Keratinocyte (primary cell): Measurements from ENCODE around the gene RASSF7. TPM values are rescaled to one million over a fixed set of nuclear protein-coding genes. Genes with fewer than 3 reads are reported as not detected.

Experiments used
- DNase-seq: peaks from one replicate; pipeline ENCODE4 v3.0.0-alpha.2; 2011; ENCODE audit warnings: low read depth, missing footprints, low spot score
- FAIRE-seq: peaks from 2 replicates; lab custom pipeline; 2011; peaks lifted over from hg19 to GRCh38; lab: Jason Lieb, UNC
- H2AFZ ChIP-seq: 2 replicates; pipeline ENCODE4 v1.6.0; 2012; ENCODE audit warnings: low read length, control low read depth, inconsistent platforms; ENCODE audit not compliant: control insufficient read depth
- H3K27ac ChIP-seq: 2 replicates; pipeline ENCODE4 v1.5.1; 2011; ENCODE audit warnings: low read length; ENCODE audit not compliant: control insufficient read depth, insufficient read depth
- H3K27me3 ChIP-seq: 3 replicates; pipeline ENCODE4 v1.6.0; 2011; ENCODE audit warnings: low read length; ENCODE audit not compliant: control insufficient read depth, insufficient read depth; ENCODE audit errors: extremely low read depth
- H3K36me3 ChIP-seq, 2 experiments: 2 replicates in 1 of 2; 3 replicates in 1 of 2; pipeline ENCODE4 v1.5.1; 2011; ENCODE audit warnings: low read length in 2 of 2, mild to moderate bottlenecking in 1 of 2; ENCODE audit not compliant: control insufficient read depth in 2 of 2, insufficient read depth in 2 of 2; ENCODE audit errors: extremely low read depth in 1 of 2
- H3K4me1 ChIP-seq: 3 replicates; pipeline ENCODE4 v1.5.1; 2011; ENCODE audit warnings: low read length; ENCODE audit not compliant: control insufficient read depth, insufficient read depth; ENCODE audit errors: extremely low read depth
- H3K4me2 ChIP-seq: 3 replicates; pipeline ENCODE4 v1.6.0; 2011; ENCODE audit warnings: low read depth, low read length; ENCODE audit not compliant: control insufficient read depth, insufficient read depth; ENCODE audit errors: extremely low read depth
- H3K4me3 ChIP-seq, 3 experiments: fragments of 200-600 bp in 1 of 3; sonication (generic) in 1 of 3; 2 replicates in 2 of 3; 3 replicates in 1 of 3; pipeline ENCODE4 v1.5.1; 2011 to 2016; ENCODE audit warnings: low read length in 3 of 3, mild to moderate bottlenecking in 3 of 3, control low read depth in 2 of 3, inconsistent platforms in 1 of 3, low read depth in 1 of 3, mixed read lengths in 1 of 3, mixed run types in 1 of 3, moderate library complexity in 1 of 3; ENCODE audit not compliant: control insufficient read depth in 2 of 3, insufficient read depth in 2 of 3; ENCODE audit errors: extremely low read depth in 1 of 3
- H3K79me2 ChIP-seq: 2 replicates; pipeline ENCODE4 v1.6.0; 2012; ENCODE audit warnings: low read length; ENCODE audit not compliant: control insufficient read depth, insufficient read depth
- H3K9ac ChIP-seq: 3 replicates; pipeline ENCODE4 v1.6.0; 2011; ENCODE audit warnings: low read length; ENCODE audit not compliant: control insufficient read depth, insufficient read depth; ENCODE audit errors: extremely low read depth
- H3K9me1 ChIP-seq: 3 replicates; pipeline ENCODE4 v1.6.0; 2011; ENCODE audit warnings: low read length; ENCODE audit not compliant: control insufficient read depth, insufficient read depth; ENCODE audit errors: extremely low read depth
- H3K9me3 ChIP-seq: 2 replicates; pipeline ENCODE4 v1.5.1; 2012; ENCODE audit warnings: low read depth, low read length; ENCODE audit not compliant: control insufficient read depth
- H4K20me1 ChIP-seq: 3 replicates; pipeline ENCODE4 v1.6.0; 2011; ENCODE audit warnings: low read length; ENCODE audit not compliant: control insufficient read depth, insufficient read depth; ENCODE audit errors: extremely low read depth
- CTCF ChIP-seq, 3 experiments: IDR thresholded peaks in 1 of 3; conservative IDR thresholded peaks in 1 of 3; optimal IDR thresholded peaks in 1 of 3; 2 replicates in 2 of 3; 3 replicates in 1 of 3; pipeline versions ENCODE3 to v1.5.1; 2011; ENCODE audit warnings: low read length in 3 of 3, mild to moderate bottlenecking in 3 of 3, moderate library complexity in 2 of 3, control low read depth in 1 of 3, inconsistent platforms in 1 of 3; ENCODE audit not compliant: insufficient read depth in 2 of 3; ENCODE audit errors: extremely low read depth in 1 of 3
- EZH2 ChIP-seq: IDR thresholded peaks from one replicate; pipeline ENCODE4 v1.6.1; 2012; ENCODE audit warnings: inconsistent platforms, mild to moderate bottlenecking, low read length, moderate library complexity
- dilution Hi-C: fragments of 300-500 bp; cut with MboI; formaldehyde crosslinking; loops from one replicate; pipeline ENCODE4 v1.7.0; 2020; ENCODE audit warnings: low sequenced_read_pairs; ENCODE audit not compliant: extremely low pct_ligation_motif_present
- polyA plus RNA-seq, 5 experiments: library from polyadenylated mRNA; depleted of rRNA in 3 of 5; stranded (reverse) in 3 of 5; stranded (forward) in 1 of 5; unstranded in 1 of 5; fragments of >200 nt; gene quantifications; 1 replicate in 1 of 5; 2 replicates in 3 of 5; 3 replicates in 1 of 5; pipeline versions ENCODE4 v1.2.1 to v1.2.3, GENCODE V29; 2011 to 2012; ENCODE audit warnings: missing spikeins in 2 of 5, low read depth in 1 of 5, low replicate concordance in 1 of 5

Gene RASSF7
- polyA plus RNA-seq, 1 donor (not counting 4 experiments of a cell fraction or from before 2014, with no cell fraction given), result 24.3 TPM

DNA sequence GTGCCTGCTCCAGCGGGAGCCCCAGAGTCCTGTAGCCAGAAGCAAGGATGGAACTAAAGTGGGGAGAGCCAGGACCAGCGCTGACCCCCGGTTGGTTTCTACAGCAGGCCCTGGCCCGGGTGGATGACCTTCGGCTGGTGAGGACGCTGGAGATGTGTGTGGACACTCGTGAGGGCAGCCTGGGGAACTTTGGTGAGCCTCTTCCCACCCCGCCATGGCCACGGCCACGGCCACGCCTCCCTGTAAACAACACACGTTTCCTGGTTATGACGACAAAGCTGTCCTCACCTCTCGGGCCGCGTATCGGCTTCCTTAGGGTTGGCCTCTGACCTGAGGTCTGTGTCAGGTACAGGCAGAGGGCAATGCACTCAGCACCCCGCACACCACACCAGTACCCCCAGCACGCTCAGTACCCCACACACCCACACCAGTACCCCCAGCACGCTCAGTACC is 19.3 kb upstream of the RASSF7 start:
- Histone ChIP-seq H3K9ac (no peak overlapping the region), H3K4me2 (no peak overlapping the region), H3K27me3 (peaks cover 10% of the 10 kb centered on the region), H3K27ac (no peak overlapping the region), H4K20me1 (no peaks in the 10 kb centered on the region), H2AFZ (no peak overlapping the region), H3K4me1 (peaks cover 6% of the 10 kb centered on the region), H3K9me3 (no peaks in the 10 kb centered on the region), H3K4me3 (no peak overlapping the region), H3K79me2 (no peaks in the 10 kb centered on the region), H3K36me3 (no peaks in the 10 kb centered on the region), H3K9me1 (no peaks in the 10 kb centered on the region)
- TF ChIP-seq CTCF (optimal IDR thresholded peaks at IDR 0.05 in 1 of 3, IDR thresholded peaks at IDR 0.05 in 1 of 3, conservative IDR thresholded peaks at IDR 0.05 in 1 of 3; ENCODE audit: extremely low read depth in 1 of 3, insufficient read depth in 2 of 3, low read length in 3 of 3) (no peak), EZH2 (no peak)
- DNase-seq (no peak), FAIRE-seq (no peak)
- dilution Hi-C loops, result no loop called here

DNA sequence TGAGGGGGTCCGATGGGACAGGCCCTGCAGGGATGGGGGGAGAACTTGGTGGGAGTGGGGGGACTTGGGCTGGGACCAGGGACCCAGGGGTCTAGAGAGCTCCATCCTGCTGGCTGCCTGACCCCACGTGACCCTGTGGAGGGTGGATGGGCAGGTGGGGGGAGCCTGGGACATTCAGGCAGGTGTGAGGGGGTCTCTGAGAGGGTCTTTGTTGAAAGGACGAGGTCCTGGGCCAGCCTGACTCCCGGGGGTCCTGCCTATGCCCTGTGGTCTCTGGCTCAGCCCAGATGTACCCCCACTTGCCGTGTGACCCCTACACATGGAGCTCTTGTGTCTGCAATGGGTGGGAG is 16.0 kb upstream of the RASSF7 start:
- no peak overlapping the region for H3K9ac ChIP-seq
- no peaks in the 10 kb centered on the region for H3K36me3 ChIP-seq
- no peaks in the 10 kb centered on the region for H3K9me3 ChIP-seq
- no peak overlapping the region for H2AFZ ChIP-seq
- H3K27ac ChIP-seq, result no peak overlapping the region
- dilution Hi-C loops, result no loop called here
- H3K79me2 ChIP-seq, result no peaks in the 10 kb centered on the region
- no peaks in the 10 kb centered on the region for H3K9me1 ChIP-seq
- H4K20me1 ChIP-seq, result no peaks in the 10 kb centered on the region
- FAIRE-seq (no peak), DNase-seq (no peak)
- H3K4me1 ChIP-seq, result no peaks in the 10 kb centered on the region
- H3K4me2 ChIP-seq, result no peak overlapping the region
- TF ChIP-seq CTCF (optimal IDR thresholded peaks at IDR 0.05 in 1 of 3, IDR thresholded peaks at IDR 0.05 in 1 of 3, conservative IDR thresholded peaks at IDR 0.05 in 1 of 3; ENCODE audit: extremely low read depth in 1 of 3, insufficient read depth in 2 of 3, low read length in 3 of 3) (no peak), EZH2 (no peak)
- H3K27me3 ChIP-seq, result peaks cover 6% of the 10 kb centered on the region
- H3K4me3 ChIP-seq, result no peak overlapping the region
